NCI-H2196 treated with DMSO at 0.1 percent for 48 hours (cell line): Measurements from ENCODE around the gene TBC1D28.
"Not testable (repeated sequence)": the region's sequence is repeated elsewhere in the genome, so short reads cannot be mapped to it uniquely, and the experiment has no call there.

Source experiments
- DNase-seq: peaks from one replicate; lab custom pipeline; 2025; ENCODE audit not compliant: unreplicated experiment; lab: John Stamatoyannopoulos, UW

Gene TBC1D28

GRCh38 chr17:18617613-18618012, 26.6 kb downstream of the TBC1D28 start:
- not testable (repeated sequence) for DNase-seq

GRCh38 chr17:18613016-18613415, 31.2 kb downstream of the TBC1D28 start:
- not testable (repeated sequence) for DNase-seq

- not testable (repeated sequence) for DNase-seq
Observed at GRCh38 chr17:18593138-18593537, 51.1 kb downstream of the TBC1D28 start.
